GM12874 (cell line): ENCODE data around the gene GPR89B.

Source experiments
- CTCF ChIP-seq: IDR thresholded peaks from 2 replicates; pipeline ENCODE4 v1.5.1; 2011; ENCODE audit warnings: low read depth, mild to moderate bottlenecking, control low read depth, low read length, moderate library complexity; ENCODE audit not compliant: insufficient read depth

The GPR89B gene

GRCh38 chr1:147895123-147895522 is 33.1 kb upstream of the GPR89B start:
- TF ChIP-seq CTCF, result no peak

- TF ChIP-seq CTCF, result no peak
Measured at GRCh38 chr1:147897029-147897752, 31.0 kb upstream of the GPR89B start.

- no peak for TF ChIP-seq CTCF
Measured at GRCh38 chr1:147897789-147898188, 30.4 kb upstream of the GPR89B start.

GRCh38 chr1:147902253-147902845 is 25.9 kb upstream of the GPR89B start, which contains the start of gene GJA8:
GJA8 (plus strand) TSS chr1:147902795; CDS start chr1:147907956, 5,161 bp downstream.
- no peak for TF ChIP-seq CTCF

GRCh38 chr1:147904726-147905125 is 23.5 kb upstream of the GPR89B start:
- no peak for TF ChIP-seq CTCF

GRCh38 chr1:147907786-147908509 is 20.3 kb upstream of the GPR89B start:
- no peak for TF ChIP-seq CTCF

GRCh38 chr1:147912553-147912952 is 15.7 kb upstream of the GPR89B start:
- TF ChIP-seq CTCF, result no peak
